H1 (cell line): ENCODE data around the gene CXCR3. TPM values are rescaled to one million over a fixed set of nuclear protein-coding genes. Genes with fewer than 3 reads are reported as not detected.

Source experiments
- CTCF ChIA-PET: fragments of 300-600 bp; sonication (Branson Sonifier 250); formaldehyde crosslinking; loops from one replicate; lab custom pipeline; 2021; ENCODE audit not compliant: partially characterized antibody; lab: Charles Lee
- POLR2A ChIA-PET: fragments of 300-600 bp; sonication (Branson Sonifier 250); formaldehyde crosslinking; loops from one replicate; lab custom pipeline; 2021; ENCODE audit warnings: inconsistent platforms; ENCODE audit not compliant: partially characterized antibody; lab: Charles Lee
- DNase-seq, 2 experiments: peaks; one replicate each; pipeline versions ENCODE4 v3.0.0 to v3.0.0-alpha.2; 2010 to 2022; ENCODE audit warnings: low spot score in 2 of 2, low read depth in 1 of 2, mixed read lengths in 1 of 2
- FAIRE-seq: peaks from 2 replicates; lab custom pipeline; 2011; peaks lifted over from hg19 to GRCh38; lab: Jason Lieb, UNC
- H2AFZ ChIP-seq: 2 replicates; pipeline ENCODE4 v1.8.1; 2012; ENCODE audit warnings: low read length, inconsistent platforms
- H2AK5ac ChIP-seq: 2 replicates; pipeline ENCODE4 v1.6.1; 2013; ENCODE audit warnings: low read depth, low read length
- H2BK120ac ChIP-seq: replicated peaks from 2 replicates; pipeline ENCODE3; 2013; ENCODE audit warnings: low read depth, low read length, inconsistent platforms
- H2BK12ac ChIP-seq: 2 replicates; pipeline ENCODE4 v1.6.1; 2013; ENCODE audit warnings: low read depth, low read length
- H2BK15ac ChIP-seq: 2 replicates; pipeline ENCODE4 v1.6.1; 2013; ENCODE audit warnings: low read length
- H2BK20ac ChIP-seq: 2 replicates; pipeline ENCODE4 v1.6.1; 2013; ENCODE audit warnings: low read length
- H2BK5ac ChIP-seq: 2 replicates; pipeline ENCODE4 v1.6.1; 2013; ENCODE audit warnings: low read depth, low read length
- H3K14ac ChIP-seq: 2 replicates; pipeline ENCODE4 v1.6.1; 2013; ENCODE audit warnings: inconsistent platforms; ENCODE audit not compliant: insufficient read length
- H3K18ac ChIP-seq: 2 replicates; pipeline ENCODE4 v1.6.1; 2013; ENCODE audit warnings: low read length; ENCODE audit errors: extremely low read depth
- H3K23ac ChIP-seq: 2 replicates; pipeline ENCODE4 v1.6.1; 2013; ENCODE audit warnings: inconsistent platforms; ENCODE audit not compliant: insufficient read length
- H3K23me2 ChIP-seq: 2 replicates; pipeline ENCODE4 v1.6.1; 2013; ENCODE audit warnings: low read depth, low read length
- H3K27ac ChIP-seq: 2 replicates; pipeline ENCODE4 v1.6.1; 2011; ENCODE audit warnings: low read depth, low read length, inconsistent platforms
- H3K27me3 ChIP-seq, 4 experiments: replicated peaks in 1 of 4; 1 replicate in 1 of 4; 2 replicates in 3 of 4; pipeline versions ENCODE4 v1.6.1 to v1.8.1; 2011 to 2013; ENCODE audit warnings: low read length in 3 of 4, mild to moderate bottlenecking in 3 of 4, inconsistent platforms in 2 of 4, mixed read lengths in 2 of 4, moderate library complexity in 1 of 4; ENCODE audit not compliant: control insufficient read depth in 3 of 4, insufficient read depth in 3 of 4; ENCODE audit errors: extremely low read depth in 1 of 4
- H3K36me3 ChIP-seq, 4 experiments: 2 replicates each; pipeline versions ENCODE4 v1.6.1 to v1.8.1; 2011 to 2013; ENCODE audit warnings: mild to moderate bottlenecking in 4 of 4, low read length in 3 of 4, moderate library complexity in 2 of 4, control low read depth in 1 of 4, inconsistent platforms in 1 of 4; ENCODE audit not compliant: insufficient read depth in 4 of 4, control insufficient read depth in 2 of 4
- H3K4ac ChIP-seq: replicated peaks from 2 replicates; pipeline ENCODE3; 2013; ENCODE audit warnings: low read length, low read depth, mixed read lengths, inconsistent platforms; ENCODE audit not compliant: insufficient read length
- H3K4me1 ChIP-seq, 4 experiments: replicated peaks in 1 of 4; 1 replicate in 1 of 4; 2 replicates in 3 of 4; pipeline versions ENCODE4 v1.6.1 to v1.8.1; 2011 to 2013; ENCODE audit warnings: low read length in 3 of 4, inconsistent platforms in 2 of 4, mixed read lengths in 1 of 4; ENCODE audit not compliant: insufficient read depth in 4 of 4, control insufficient read depth in 3 of 4
- H3K4me2 ChIP-seq, 2 experiments: 2 replicates each; pipeline versions ENCODE4 v1.6.1 to v1.8.1; 2011 to 2013; ENCODE audit warnings: low read depth in 2 of 2, low read length in 2 of 2, control low read depth in 1 of 2, inconsistent platforms in 1 of 2, mild to moderate bottlenecking in 1 of 2; ENCODE audit not compliant: insufficient read depth in 1 of 2
- H3K4me3 ChIP-seq, 4 experiments: fragments of 200-600, 300-600 bp in 1 of 4; sonication (generic), shearing (Covaris generic), sonication (Bioruptor Twin) in 1 of 4; 2 replicates each; pipeline versions ENCODE4 v1.5.1 to v1.8.1; 2011 to 2016; ENCODE audit warnings: low read length in 4 of 4, low read depth in 3 of 4, control low read depth in 2 of 4, inconsistent platforms in 2 of 4, mild to moderate bottlenecking in 2 of 4, mixed read lengths in 1 of 4, moderate library complexity in 1 of 4; ENCODE audit not compliant: insufficient read depth in 2 of 4; ENCODE audit errors: extremely low read depth in 1 of 4
- H3K56ac ChIP-seq: replicated peaks from 2 replicates; pipeline ENCODE3; 2013; ENCODE audit warnings: low read depth, mild to moderate bottlenecking, mixed read lengths, low read length, inconsistent platforms; ENCODE audit not compliant: insufficient read length
- H3K79me1 ChIP-seq: 2 replicates; pipeline ENCODE4 v1.6.1; 2013; ENCODE audit warnings: low read depth, low read length, control low read depth
- H3K79me2 ChIP-seq, 2 experiments: 2 replicates each; pipeline versions ENCODE4 v1.6.1 to v1.8.1; 2012 to 2013; ENCODE audit warnings: low read length in 2 of 2, mild to moderate bottlenecking in 2 of 2, inconsistent platforms in 1 of 2; ENCODE audit not compliant: insufficient read depth in 2 of 2, control insufficient read depth in 1 of 2
- H3K9ac ChIP-seq, 4 experiments: replicated peaks in 1 of 4; 1 replicate in 1 of 4; 2 replicates in 3 of 4; pipeline versions ENCODE4 v1.6.1 to v1.8.1; 2011 to 2013; ENCODE audit warnings: low read depth in 3 of 4, low read length in 3 of 4, control low read depth in 2 of 4, mild to moderate bottlenecking in 2 of 4, moderate library complexity in 2 of 4, inconsistent platforms in 1 of 4; ENCODE audit errors: extremely low read depth in 1 of 4
- H3K9me3 ChIP-seq, 2 experiments: 2 replicates each; pipeline versions ENCODE4 v1.6.1 to v1.8.1; 2012 to 2013; ENCODE audit warnings: mild to moderate bottlenecking in 2 of 2, moderate library complexity in 2 of 2, control low read depth in 1 of 2, inconsistent platforms in 1 of 2, low read depth in 1 of 2, low read length in 1 of 2, mixed read lengths in 1 of 2; ENCODE audit not compliant: insufficient read depth in 2 of 2
- H4K20me1 ChIP-seq, 2 experiments: replicated peaks in 1 of 2; 2 replicates each; pipeline versions ENCODE3 to v1.8.1; 2011 to 2013; ENCODE audit warnings: inconsistent platforms in 2 of 2, low read length in 2 of 2, mild to moderate bottlenecking in 1 of 2; ENCODE audit not compliant: insufficient read depth in 2 of 2, control insufficient read depth in 1 of 2
- H4K5ac ChIP-seq: 2 replicates; pipeline ENCODE4 v1.6.1; 2013; ENCODE audit warnings: low read length, low read depth, mixed read lengths, inconsistent platforms; ENCODE audit not compliant: insufficient read length
- H4K8ac ChIP-seq: 2 replicates; pipeline ENCODE4 v1.8.0; 2013; ENCODE audit warnings: mild to moderate bottlenecking, moderate library complexity, low read length, inconsistent platforms; ENCODE audit not compliant: insufficient read depth; ENCODE audit errors: extremely low read depth
- H4K91ac ChIP-seq: replicated peaks from 2 replicates; pipeline ENCODE3; 2013; ENCODE audit warnings: low read length, mixed read lengths, inconsistent platforms; ENCODE audit not compliant: insufficient read length
- BRCA1 ChIP-seq: IDR thresholded peaks from 2 replicates; pipeline ENCODE4 v1.6.1; 2012; ENCODE audit warnings: low read depth, low read length, improper control_type of control experiment
- EGR1 ChIP-seq: IDR thresholded peaks from 2 replicates; pipeline ENCODE4 v1.6.1; 2011; ENCODE audit warnings: low read depth, low read length, borderline replicate concordance
- GABPA ChIP-seq: IDR thresholded peaks from 2 replicates; pipeline ENCODE4 v1.6.1; 2011; ENCODE audit warnings: mild to moderate bottlenecking, low read length, moderate library complexity, borderline replicate concordance; ENCODE audit not compliant: insufficient read depth
- HDAC2 ChIP-seq, 2 experiments: fragments of 300-600 bp in 1 of 2; sonication (generic) in 1 of 2; IDR thresholded peaks; 2 replicates each; pipeline ENCODE4 v1.6.1; 2011 to 2012; ENCODE audit warnings: low read depth in 2 of 2, low read length in 2 of 2, mild to moderate bottlenecking in 2 of 2, moderate library complexity in 2 of 2, borderline replicate concordance in 1 of 2, inconsistent platforms in 1 of 2
- KDM4A ChIP-seq: IDR thresholded peaks from one replicate; pipeline ENCODE4 v1.7.1; 2012; ENCODE audit warnings: low read depth, mild to moderate bottlenecking, moderate library complexity, low read length, inconsistent platforms; ENCODE audit not compliant: severe bottlenecking
- MAFK ChIP-seq: IDR thresholded peaks from 2 replicates; pipeline ENCODE4 v1.6.1; 2012; ENCODE audit warnings: low read depth, mild to moderate bottlenecking, improper control_type of control experiment, low read length
- NANOG ChIP-seq: IDR thresholded peaks from 2 replicates; pipeline ENCODE4 v1.6.1; 2011; ENCODE audit warnings: low read length, low read depth, mild to moderate bottlenecking, inconsistent platforms; ENCODE audit not compliant: insufficient read depth, poor library complexity, severe bottlenecking
- RAD21 ChIP-seq, 2 experiments: IDR thresholded peaks in 1 of 2; conservative IDR thresholded peaks in 1 of 2; 2 replicates each; pipeline ENCODE4 v1.6.1; 2011; ENCODE audit warnings: low read depth in 2 of 2, low read length in 2 of 2, improper control_type of control experiment in 1 of 2, inconsistent platforms in 1 of 2, mild to moderate bottlenecking in 1 of 2, moderate library complexity in 1 of 2
- RNF2 ChIP-seq: fragments of 200-900, 300-1000 bp; sonication (generic); IDR thresholded peaks from 2 replicates; pipeline ENCODE4 v1.7.1; 2016; ENCODE audit warnings: borderline replicate concordance, low read depth, mild to moderate bottlenecking, antibody characterized with exemption, low read length; ENCODE audit not compliant: poor library complexity, severe bottlenecking; ENCODE audit errors: missing control alignments
- SIN3A ChIP-seq, 2 experiments: IDR thresholded peaks in 1 of 2; conservative IDR thresholded peaks in 1 of 2; 2 replicates each; pipeline ENCODE4 v1.6.1; 2011 to 2012; ENCODE audit warnings: low read length in 2 of 2, improper control_type of control experiment in 1 of 2, low read depth in 1 of 2, mild to moderate bottlenecking in 1 of 2
- SIRT6 ChIP-seq: IDR thresholded peaks from one replicate; pipeline ENCODE4 v1.7.1; 2012; ENCODE audit warnings: low read length, inconsistent platforms
- SUZ12 ChIP-seq: fragments of 200-600 bp; sonication (generic); IDR thresholded peaks from 2 replicates; pipeline ENCODE4 v1.6.1; 2012; ENCODE audit warnings: mild to moderate bottlenecking, inconsistent platforms, low read length, moderate library complexity, mixed read lengths
- TEAD4 ChIP-seq: IDR thresholded peaks from 2 replicates; pipeline ENCODE4 v1.6.1; 2012; ENCODE audit warnings: low read depth, low read length, inconsistent platforms, mixed read lengths
- WGBS, 2 experiments: shearing (Covaris generic) in 1 of 2; methylation state at CpG; one replicate each; pipeline versions ENCODE4 v1.1.6 to v1.1.7; 2013 to 2015; ENCODE audit warnings: low lambda C conversion rate in 2 of 2, mixed read lengths in 2 of 2, inconsistent platforms in 1 of 2, low coverage in 1 of 2, missing lambda C conversion rate in 1 of 2; ENCODE audit not compliant: insufficient replicate concordance in 2 of 2, insufficient coverage in 1 of 2, insufficient read length in 1 of 2; ENCODE audit errors: extremely low coverage in 1 of 2, missing lambda C conversion rate in 1 of 2; 5-methylcytosine and 5-hydroxymethylcytosine counted together
- polyA plus RNA-seq, 7 experiments: library from polyadenylated mRNA; depleted of rRNA in 3 of 7; stranded (reverse) in 5 of 7; unstranded in 2 of 7; fragments of >200 nt in 5 of 7; fragments of 200-250 nt in 2 of 7; gene quantifications; 1 replicate in 5 of 7; 2 replicates in 1 of 7; 4 replicates in 1 of 7; pipeline versions ENCODE4 v1.2.1 to v1.2.3, GENCODE V29; 2011 to 2013; ENCODE audit warnings: missing spikeins in 2 of 7, mixed read lengths in 2 of 7
- total RNA-seq: library from RNA; stranded (reverse); fragmentation: NEBNext Ultra II Directional; extraction: Animal tissue kit (Norgen Biotek cat#: 25700); gene quantifications from 2 replicates; pipeline ENCODE4 v1.2.1, GENCODE V29; 2021

The CXCR3 gene
- total and polyA plus RNA-seq, 2 of the 8 experiments (the other 6 are each of a cell fraction or from before 2014, with no cell fraction given) = not detected

DNA sequence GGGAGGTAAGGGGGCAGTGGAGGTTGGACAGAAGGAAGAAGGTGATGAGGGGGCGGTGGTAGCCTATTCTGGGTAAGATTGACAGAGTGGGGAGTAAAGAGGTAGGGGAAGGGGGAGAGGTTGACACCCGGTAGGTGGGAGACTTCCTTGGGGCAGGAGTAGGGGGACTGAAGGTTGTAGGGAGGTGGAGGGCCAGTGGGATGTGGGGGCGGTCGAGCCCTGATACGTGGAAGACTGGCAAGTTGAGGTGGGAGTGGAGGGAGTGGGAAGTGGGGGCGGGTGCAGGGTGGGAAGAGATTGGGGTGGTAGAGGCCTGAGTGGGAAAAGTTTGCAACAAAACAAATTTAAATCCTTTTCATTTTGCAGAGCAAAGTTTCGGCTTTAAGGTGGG lies 38.3 kb downstream of the CXCR3 start:
- POLR2A ChIA-PET = interaction anchor here (0.6 kb wide), 1 partner anchor 9 kb away, joined by 3 read pairs; no protein-coding TSS in a partner anchor
- H3K14ac ChIP-seq = no peak overlapping the region
- no peak for FAIRE-seq
- TF ChIP-seq GABPA = no peak
- no peak for TF ChIP-seq NANOG
- no peak for TF ChIP-seq TEAD4
- TF ChIP-seq SIN3A (conservative IDR thresholded peaks at IDR 0.05 in 1 of 2, IDR thresholded peaks at IDR 0.05 in 1 of 2; ENCODE audit: low read depth in 1 of 2, low read length in 2 of 2) = no peak
- TF ChIP-seq EGR1 = no peak
- no peak for TF ChIP-seq BRCA1
- no peak for TF ChIP-seq SIRT6
- TF ChIP-seq SUZ12 = no peak
- TF ChIP-seq KDM4A = no peak
- no peak for TF ChIP-seq RNF2
- no peak for TF ChIP-seq RAD21 (IDR thresholded peaks at IDR 0.05 in 1 of 2, conservative IDR thresholded peaks at IDR 0.05 in 1 of 2; ENCODE audit: low read depth in 2 of 2, low read length in 2 of 2)
- TF ChIP-seq MAFK = no peak
- no peak for TF ChIP-seq HDAC2 (IDR thresholded peaks at IDR 0.05; ENCODE audit: borderline replicate concordance in 1 of 2, low read depth in 2 of 2, low read length in 2 of 2)

More for the DNA sequence above, 38.3 kb downstream of the CXCR3 start:
- Histone ChIP-seq H3K36me3 (peaks cover 0 to 16% (median under 1%) of the 10 kb centered on the region in 4 experiments; a peak in 1 of 8 replicates), H2BK20ac (no peak overlapping the region), H3K23ac (no peak overlapping the region), H3K4me3 (no peak overlapping the region), H3K79me2 (no peaks in the 10 kb centered on the region), H3K56ac (no peak overlapping the region), H3K4me2 (no peak overlapping the region), H3K4me1 (peaks cover 0 to 2% (median 0%) of the 10 kb centered on the region in 4 experiments; a peak in 2 of 7 replicates), H3K4ac (no peak overlapping the region), H2AFZ (no peak overlapping the region), H3K27ac (no peak overlapping the region), H2BK5ac (no peak overlapping the region), H2AK5ac (no peak overlapping the region), H2BK15ac (no peak overlapping the region), H3K9me3 (no peaks in the 10 kb centered on the region), H2BK120ac (no peak overlapping the region), H3K79me1 (no peaks in the 10 kb centered on the region), H3K27me3 (no peaks in the 10 kb centered on the region), H4K5ac (no peak overlapping the region), H4K8ac (no peak overlapping the region), H2BK12ac (no peak overlapping the region), H3K9ac (no peak overlapping the region), H3K18ac (no peak overlapping the region), H4K20me1 (no peaks in the 10 kb centered on the region), H3K23me2 (no peaks in the 10 kb centered on the region; the same call in 1 of the 2 replicates), H4K91ac (no peak overlapping the region)
- CTCF ChIA-PET = no interaction called here
- WGBS, 2 experiments = no CpG with 5 or more reads among the region's 7 CpGs
- no peak for DNase-seq
